ENCODE results near the gene CD276.
"Not testable (repeated sequence)": the region's sequence is repeated elsewhere in the genome, so short reads cannot be mapped to it uniquely, and the experiment has no call there.

CD276 gene

DNA sequence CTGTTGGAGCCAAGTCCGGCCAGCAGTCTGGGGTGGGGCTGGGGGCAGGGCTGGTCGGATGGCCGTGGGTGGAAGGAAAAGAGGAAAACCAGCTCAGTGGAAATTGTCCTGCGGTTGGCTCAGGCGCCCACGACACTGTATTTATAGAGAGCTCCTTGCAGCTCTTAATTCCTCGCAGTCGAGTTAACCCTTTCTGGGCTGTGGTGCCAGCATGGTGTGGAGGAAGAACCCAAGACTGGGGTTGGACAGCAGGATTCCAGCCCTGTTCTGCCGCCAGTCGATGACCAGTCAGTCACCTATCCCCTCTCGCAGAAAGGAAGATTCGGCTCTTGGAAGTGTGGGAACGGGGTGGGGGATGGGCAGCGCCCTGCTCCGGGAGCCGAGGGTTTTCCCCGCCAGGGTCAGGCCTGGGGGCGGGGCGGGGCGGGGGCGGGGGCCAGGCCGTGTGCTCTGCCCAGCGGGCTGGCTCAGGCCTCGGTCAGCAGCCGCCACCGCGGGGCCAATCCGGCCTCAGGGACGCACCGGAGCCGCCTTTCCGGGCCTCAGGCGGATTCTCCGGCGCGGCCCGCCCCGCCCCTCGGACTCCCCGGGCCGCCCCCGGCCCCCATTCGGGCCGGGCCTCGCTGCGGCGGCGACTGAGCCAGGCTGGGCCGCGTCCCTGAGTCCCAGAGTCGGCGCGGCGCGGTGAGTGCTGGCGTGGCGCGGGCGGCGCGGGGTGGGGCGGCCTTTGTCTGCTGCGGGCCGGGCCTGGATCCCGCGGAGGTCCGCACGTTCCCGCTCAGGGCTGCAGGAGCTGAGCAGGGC, at the start of gene CD276:
TSS of gene CD276 (plus strand) at position 607 of the 804 bp plus-strand sequence. CDS start 15,257 bp downstream, outside the sequence.
- DNase-seq = peak in 41 of 42 donors; percentile 26 to 79 (median 60)
- intact Hi-C loops (cut with DNase I) = no loop called here

DNA sequence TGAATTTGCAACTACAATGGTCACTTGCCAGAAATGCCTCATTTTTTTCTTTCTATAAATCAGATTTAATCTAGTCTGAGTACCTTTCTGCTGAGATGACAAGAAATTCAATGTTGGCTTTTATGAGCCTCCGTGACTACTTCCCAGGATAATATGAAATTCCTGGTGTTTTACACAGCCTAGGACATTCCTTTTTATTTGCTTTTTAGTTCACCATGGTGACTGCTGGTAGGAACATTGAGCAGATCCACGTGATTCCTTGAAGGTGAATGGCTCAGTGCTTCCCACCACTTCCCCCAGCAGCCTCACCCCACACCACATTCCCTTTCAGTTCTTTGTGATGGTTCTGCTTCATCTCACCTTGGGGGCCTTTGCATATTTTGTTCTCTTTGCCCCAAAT, 46.7 kb upstream of the CD276 start:
- no peak for DNase-seq
- intact Hi-C loops (cut with DNase I) = loop anchor here (5.0 to 10.0 kb wide), 2 partner anchors 67 to 70 kb away; no protein-coding TSS in a partner anchor

DNA sequence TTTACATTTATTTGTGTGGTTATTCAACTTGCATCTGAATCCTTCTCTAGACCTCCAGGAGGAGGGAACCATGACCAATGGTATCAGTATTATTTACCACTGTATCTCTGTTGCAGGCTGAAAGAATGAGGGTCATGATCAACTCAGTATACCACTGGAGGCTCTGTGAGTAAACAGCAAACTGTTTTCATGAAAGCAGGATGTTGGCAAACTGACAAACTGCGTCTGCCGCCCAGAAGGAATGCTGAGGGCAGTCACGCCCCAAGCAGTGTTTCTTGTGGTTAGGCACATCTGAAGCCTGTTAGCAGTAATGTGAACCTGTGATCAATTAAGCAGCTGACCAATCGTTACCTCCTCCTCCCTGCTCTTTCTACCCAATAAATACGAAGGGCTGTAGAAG, 44.7 kb upstream of the CD276 start:
- not testable (repeated sequence) for DNase-seq
- intact Hi-C loops (cut with DNase I) = loop anchor here (5.0 to 10.0 kb wide), 2 partner anchors 65 to 72 kb away; no protein-coding TSS in a partner anchor

DNA sequence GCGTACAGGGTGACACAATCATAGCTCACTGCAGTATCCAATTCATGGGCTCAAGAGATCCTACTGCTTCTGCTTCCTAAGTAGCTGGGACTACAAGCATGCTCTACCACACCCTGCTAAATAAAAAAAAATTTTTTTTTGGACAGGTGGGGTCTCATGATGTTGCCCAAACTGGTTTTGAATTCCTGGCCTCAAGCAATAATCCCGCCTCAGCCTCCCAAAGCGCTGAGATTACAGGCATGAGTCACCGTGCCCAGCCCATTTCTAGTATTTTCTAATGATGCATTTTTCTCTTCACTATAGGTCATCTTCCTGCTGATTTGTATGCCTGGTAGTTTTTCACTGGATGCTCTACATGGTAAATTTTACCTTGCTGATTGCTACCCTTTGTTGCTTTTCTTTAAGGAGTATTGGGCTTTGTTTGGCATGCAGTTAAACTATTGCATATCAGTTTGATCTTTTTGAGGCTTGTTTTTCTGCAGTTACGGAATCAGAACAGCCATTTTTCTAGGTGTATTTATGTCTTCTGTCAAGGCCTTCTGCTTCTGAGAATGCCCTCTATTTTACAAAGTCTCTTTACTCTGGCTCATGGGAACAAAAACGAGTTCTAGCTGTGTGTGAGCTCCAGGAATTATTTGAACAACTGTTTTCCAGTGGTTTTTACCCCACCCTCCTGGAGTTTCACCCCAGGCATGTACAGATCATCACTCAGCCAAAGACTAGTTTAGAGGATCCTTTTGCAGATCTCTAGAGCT, 36.7 kb upstream of the CD276 start:
- no peak for DNase-seq
- intact Hi-C loops (cut with DNase I) = no loop called here

DNA sequence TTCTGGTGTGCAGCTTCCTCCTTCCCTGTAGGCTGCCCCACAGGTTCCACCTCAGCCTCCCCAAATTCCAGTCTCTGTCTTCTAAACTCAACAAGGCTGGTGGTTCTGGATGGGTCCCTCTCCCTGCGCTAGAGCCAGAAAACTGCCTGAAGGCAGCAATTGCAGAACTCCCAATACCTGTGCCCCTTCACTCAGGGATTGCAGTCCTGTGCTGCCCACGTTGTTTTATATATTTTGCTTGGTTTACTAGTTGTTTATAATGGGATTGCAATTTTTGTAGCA, 36.2 kb upstream of the CD276 start:
- DNase-seq = no peak
- intact Hi-C loops (cut with DNase I) = no loop called here

DNA sequence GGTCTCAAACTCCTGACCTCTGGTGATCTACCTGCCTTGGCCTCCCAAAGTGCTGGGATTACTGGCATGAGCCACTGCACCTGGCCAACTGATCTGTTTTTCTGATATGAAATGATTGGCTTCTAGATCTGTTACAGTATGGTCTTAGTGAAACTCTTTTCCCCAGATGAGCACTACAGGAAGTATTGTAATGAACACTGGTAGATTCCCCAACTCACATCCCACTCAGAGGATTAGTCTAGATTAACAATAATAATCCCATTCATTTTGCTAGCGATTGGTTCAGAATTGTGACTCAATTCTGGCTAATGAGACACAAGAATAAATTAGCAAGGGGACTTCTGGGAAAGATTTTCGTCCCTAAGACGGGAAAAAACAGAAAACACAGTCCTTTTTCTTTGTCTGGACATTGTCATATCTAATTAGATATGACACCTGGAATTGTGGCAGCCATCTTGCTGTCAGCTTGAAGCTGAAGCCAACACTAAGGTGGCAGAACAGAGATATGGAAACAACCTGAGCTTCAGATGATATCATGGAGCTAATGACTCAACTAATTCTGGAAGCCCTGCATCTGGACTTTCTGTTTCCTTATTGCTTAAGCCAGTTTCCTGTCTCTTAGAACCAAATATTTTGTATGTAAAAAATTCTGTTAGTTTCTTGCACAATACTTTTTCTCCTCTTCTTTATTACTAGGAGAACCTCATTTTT, 33.6 kb upstream of the CD276 start:
- DNase-seq = no peak
- intact Hi-C loops (cut with DNase I) = no loop called here

DNA sequence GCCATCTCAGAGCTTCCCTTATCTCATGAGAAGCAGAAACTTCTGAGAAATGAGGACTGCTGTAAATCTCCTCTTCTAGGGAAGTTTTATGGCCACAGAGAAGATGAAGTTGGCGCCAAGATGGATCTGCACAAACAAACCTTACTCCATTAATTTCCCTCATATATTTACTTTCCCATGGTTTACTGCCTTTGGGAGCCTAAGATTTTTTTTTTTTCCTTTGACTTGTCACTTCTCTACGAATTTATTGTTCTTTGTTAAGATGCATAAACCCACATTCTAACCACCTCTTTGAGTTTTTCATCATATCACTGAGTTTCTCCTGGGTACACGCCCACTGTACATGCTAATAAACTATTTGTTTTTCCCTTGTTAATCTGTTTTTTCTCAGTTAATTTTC, 29.5 kb upstream of the CD276 start:
- DNase-seq = no peak
- intact Hi-C loops (cut with DNase I) = no loop called here

DNA sequence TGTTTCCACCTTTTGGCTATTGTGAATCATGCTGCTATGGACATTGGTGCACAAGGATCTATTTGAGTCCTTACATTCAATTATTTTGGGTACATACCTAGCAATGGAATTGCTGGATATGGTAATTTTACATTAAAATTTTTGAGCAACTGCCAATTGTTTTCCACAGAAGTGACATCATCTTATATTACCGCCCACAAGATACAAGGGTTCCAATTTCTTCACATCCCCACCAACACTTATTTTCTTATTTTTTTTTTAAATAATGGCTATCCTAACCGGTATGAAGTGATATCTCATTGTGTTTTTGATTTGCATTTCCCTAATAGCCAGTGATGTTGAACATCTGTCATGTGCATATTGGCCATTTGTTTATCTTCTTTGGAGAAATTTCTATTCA, 28.5 kb upstream of the CD276 start:
- DNase-seq = no peak
- intact Hi-C loops (cut with DNase I) = no loop called here

DNA sequence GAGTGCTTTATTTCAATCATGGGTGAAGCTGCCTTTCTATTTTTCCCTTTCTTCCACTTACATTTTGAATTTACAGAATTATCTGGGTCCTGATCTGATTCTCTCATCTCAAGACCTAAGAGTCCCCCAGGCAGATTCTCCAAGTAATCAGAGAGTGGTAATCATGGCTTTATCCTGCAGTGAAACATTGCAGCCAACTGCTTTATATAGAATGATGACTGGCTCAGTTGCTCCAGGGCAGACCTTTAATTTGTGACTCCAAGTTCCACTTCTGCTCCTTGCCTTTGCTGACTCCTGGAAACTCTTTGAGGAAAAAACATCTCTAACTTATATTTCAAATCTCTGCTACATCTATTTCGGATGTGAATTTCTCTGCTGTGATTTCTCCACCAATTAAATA, 25.5 kb upstream of the CD276 start:
- intact Hi-C loops (cut with DNase I) = no loop called here
- no peak for DNase-seq

DNA sequence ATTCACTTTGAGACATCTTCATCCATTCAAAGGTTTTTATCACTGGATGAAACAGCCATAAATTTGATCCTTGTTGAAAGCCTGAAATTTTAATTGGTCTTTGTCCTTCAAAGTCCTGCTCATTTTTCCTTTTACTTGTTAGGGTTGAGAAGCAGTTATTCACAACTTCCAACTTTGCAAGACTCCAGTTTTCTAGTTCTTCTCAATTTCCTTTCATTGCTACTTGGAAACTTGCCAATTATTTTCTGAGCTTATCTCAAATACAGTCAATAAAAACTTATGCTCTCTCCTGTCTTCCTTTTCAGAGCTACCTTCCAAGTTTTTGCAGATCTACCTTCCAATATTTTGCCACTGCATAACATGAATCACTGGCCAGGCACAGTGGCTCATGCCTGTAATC, 23.7 kb upstream of the CD276 start:
- intact Hi-C loops (cut with DNase I) = no loop called here
- DNase-seq = no peak

DNA sequence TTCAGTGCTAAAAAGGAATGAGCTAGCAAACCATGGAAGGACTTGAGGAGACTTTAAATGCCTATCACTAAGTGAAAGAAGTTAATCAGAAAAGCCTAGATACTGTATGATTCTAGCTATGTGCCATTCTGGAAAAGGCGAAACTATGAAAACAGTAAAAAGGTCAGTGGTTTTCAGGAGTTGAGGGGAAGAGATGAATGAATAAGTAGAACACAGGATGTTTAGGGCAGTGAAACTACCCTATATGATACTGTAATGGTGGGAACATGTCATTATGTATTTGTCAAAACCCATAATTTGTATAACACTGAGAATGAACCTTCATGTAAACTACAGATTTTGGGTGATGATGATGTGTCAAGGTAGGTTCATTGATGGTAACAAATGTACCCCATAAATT, 9.6 kb upstream of the CD276 start:
- intact Hi-C loops (cut with DNase I) = no loop called here

DNA sequence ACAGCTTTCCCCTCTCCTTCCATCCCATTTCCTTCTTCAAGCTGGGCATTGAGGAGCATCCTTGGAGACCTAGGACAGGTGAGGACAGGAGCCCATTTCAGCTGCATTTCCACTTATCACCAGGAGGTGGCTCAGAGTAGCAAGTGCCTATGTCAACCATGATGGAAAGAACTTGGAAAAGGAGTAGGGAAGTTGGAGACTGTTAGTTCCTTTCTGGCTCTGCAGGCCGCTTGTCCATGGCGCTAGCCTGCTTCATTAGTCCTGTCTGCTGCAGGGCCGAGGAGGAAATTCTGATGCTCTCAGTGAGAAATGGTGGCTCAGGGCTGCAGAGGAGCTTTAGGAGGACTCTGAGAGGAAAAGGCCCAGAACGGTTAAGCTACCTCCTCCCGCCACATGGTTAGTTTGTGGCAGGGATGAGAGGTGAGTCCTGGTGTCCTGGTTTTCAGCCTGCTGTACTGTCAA, 7.0 kb upstream of the CD276 start:
- intact Hi-C loops (cut with DNase I) = no loop called here
- peak in 40 of 42 donors; percentile 36 to 87 (median 68) for DNase-seq

More for the DNA sequence above, 9.6 kb upstream of the CD276 start:
- DNase-seq = no peak

DNA sequence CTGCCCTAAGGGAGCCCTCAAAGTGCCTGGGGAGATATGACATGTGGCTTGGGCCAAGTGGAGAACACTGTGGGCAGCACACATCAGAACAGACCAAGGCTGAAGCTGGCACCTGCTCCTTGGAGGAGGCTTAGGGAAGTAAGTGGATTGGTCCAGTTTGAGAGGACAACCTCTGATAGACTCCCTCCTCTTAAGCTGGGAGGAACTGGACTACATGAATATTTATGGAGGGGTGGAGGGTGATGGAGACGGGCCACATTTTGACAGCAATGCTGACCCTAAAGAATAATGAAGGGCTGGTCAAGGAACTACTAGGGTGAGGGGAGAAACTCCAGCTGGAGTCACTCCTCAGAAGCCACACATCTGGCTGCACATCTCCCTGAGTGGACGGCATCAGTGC, 6.5 kb upstream of the CD276 start:
- intact Hi-C loops (cut with DNase I) = no loop called here
- no peak for DNase-seq

DNA sequence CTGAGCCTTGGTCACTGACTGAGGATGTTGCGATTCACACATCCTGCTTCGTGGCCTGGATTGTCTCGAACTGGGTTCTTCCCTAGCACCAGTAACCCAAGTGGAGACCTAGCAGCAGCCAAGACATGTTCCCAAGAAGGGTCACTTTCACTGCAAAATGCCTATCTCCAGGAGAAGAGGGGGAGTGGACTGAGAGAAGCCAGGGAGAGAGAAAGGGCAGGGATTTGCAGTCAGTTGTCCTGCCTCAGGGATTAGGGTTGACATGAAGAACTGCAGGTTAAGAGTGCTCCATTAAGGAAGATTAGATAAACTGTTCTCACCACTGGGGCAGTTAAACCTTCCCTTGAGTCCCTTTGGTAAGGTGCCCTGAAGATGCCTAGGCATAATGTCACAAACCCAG, 5.7 kb upstream of the CD276 start:
- intact Hi-C loops (cut with DNase I) = no loop called here
- DNase-seq = peak in 1 of 42 donors; percentile 9

DNA sequence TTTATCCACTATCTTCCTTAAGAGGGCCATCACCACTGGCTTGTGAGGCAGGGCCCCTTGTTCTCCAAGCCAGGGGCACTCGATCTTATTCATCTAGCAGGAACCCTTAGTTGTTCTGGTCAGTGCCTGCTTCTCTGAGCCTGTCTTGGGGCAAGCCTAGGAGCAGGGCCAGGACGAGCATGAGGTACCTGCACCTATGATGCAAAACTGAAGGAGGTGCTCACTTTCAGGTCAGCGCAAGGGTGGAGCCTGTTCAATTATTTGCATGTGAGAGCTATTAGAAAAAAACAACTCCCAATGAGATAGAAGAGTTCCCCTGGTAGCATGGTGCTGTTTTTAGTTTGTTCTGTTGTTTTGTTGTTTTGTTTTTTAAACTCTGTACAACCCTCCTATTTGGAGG, 5.0 kb upstream of the CD276 start:
- intact Hi-C loops (cut with DNase I) = no loop called here
- peak in 2 of 42 donors; percentile 6 to 39 for DNase-seq

DNA sequence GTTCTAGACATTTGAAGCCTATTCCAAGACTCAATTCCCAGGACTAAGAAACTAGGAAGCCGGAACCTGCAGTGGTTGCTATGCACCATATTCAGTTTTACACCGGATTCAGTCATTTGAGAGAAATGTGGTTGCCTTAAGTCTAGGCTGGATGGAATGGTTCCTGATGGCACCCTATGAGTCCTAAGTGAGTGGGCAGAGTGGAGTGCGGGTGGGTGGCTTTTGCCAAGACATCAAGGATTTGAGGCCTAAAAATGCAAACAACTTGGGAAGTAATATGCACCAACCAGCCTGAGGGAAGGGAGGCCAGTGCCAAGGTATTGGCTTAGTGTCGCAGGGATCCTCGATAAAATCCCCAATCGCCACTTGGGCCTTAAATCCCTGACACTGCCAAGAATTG, 4.2 kb upstream of the CD276 start:
- intact Hi-C loops (cut with DNase I) = no loop called here

DNA sequence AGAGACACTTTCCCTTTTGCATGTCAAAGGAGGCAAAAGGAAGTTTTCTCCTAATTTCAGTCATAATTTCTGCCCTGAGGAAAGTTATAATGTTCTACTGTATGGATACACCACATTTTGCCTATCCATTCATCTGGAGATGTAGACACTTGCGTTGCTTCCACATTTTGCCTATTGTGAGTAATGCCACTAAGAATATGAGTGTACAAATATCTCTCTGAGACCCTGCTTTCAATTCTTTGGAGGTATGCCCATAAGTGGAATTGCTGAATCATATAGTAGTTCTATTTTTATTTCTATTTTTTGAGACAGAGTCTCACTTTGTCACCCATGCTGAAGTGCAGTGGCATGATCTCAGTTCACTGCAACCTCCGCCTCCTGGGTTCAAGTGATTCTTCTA, 3.6 kb upstream of the CD276 start:
- no peak for DNase-seq
- intact Hi-C loops (cut with DNase I) = no loop called here

More for the DNA sequence above, 4.2 kb upstream of the CD276 start:
- DNase-seq = peak in 2 of 42 donors; percentile 2 to 24

DNA sequence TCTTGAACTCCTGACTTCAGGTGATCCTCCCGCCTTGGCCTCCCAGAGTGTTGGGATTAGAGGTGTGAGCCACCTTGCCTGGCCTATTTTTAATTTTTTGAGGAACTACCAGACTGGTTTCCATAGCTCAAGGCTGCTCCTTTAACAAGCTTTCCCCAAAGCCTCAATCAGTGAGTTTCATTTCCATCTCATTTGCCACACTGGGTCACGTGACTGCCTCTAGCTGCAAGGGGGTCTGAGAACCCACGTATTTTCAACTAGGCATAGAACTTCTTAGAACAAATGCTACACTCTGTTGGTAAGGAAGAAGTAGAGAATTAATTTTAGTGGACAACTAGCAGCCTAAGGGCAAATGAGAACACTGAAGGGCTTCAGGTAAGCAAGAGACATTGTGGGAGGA, 3.1 kb upstream of the CD276 start:
- no peak for DNase-seq
- intact Hi-C loops (cut with DNase I) = no loop called here

DNA sequence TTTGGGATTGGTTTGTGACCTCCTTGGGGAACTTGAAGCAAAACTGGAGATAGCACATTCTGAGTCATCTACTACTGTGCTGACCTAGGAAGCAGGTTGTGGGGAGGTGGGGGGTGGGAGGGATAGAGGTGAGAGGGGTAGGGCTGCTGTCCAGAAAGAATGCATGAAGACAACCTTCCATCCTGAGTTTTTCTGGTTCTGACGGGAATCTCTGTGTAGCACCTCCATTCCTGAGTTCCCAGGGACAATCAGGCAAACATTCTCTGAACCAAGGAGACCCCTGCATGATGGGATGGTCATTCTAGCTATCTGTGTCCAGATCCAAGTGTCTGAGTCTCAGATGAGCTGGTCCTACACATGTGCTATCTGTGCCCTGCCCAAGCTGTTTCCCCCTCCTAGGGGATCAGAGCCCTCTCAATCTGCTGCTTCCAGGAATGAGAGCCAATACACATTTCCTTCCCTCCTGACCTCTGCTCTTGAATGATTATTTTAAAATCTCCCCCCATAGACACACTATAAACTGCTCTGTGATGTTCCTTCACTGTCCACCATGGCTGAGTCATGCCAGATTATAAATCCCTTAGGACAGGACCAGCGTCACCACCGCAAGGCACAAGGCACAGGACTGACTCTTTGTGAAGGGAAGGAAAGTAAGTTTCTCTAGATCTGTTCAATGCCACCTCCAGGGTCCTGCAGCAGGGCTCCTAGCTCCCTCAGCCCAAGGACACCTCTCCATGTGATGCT, 2.2 kb upstream of the CD276 start:
- intact Hi-C loops (cut with DNase I) = no loop called here
- DNase-seq = no peak

Data from head of caudate nucleus (tissue), 42 donors.